SU-DHL-6 (cell line): ENCODE data around the gene ASTN1.

Source experiments
- CTCF ChIP-seq: fragments of 200-600 bp; sonication (generic); IDR thresholded peaks from one replicate; pipeline ENCODE4 v1.5.1; 2017; ENCODE audit warnings: antibody characterized with exemption, mild to moderate bottlenecking, low read length, moderate library complexity; ENCODE audit not compliant: insufficient read depth, poor library complexity, severe bottlenecking
- EZH2phosphoT487 ChIP-seq: fragments of 200-600 bp; sonication (generic), shearing (Covaris generic); conservative IDR thresholded peaks from 2 replicates; pipeline ENCODE4 v1.6.1; 2018; ENCODE audit warnings: mild to moderate bottlenecking, antibody characterized with exemption, low read length, moderate library complexity, mixed read lengths

- TF ChIP-seq CTCF (no peak), EZH2phosphoT487 (no peak)
These were observed 241.2 kb downstream of the ASTN1 start for GRCh38 chr1:176923283-176923682.
